Tracheal epithelial cell (primary cell): Measurements from ENCODE around the gene GTF2F2. TPM values are rescaled to one million over a fixed set of nuclear protein-coding genes. Genes with fewer than 3 reads are reported as not detected.

ENCODE experiments used
- total RNA-seq: library from RNA; depleted of rRNA; stranded (reverse); fragments of >200 nt; gene quantifications from 2 replicates; pipeline ENCODE4 v1.2.1, GENCODE V29; 2014

The GTF2F2 gene
- 38.1 and 42.2 TPM in 2 replicates for total RNA-seq

GRCh38 chr13:45119991-45120864 is at the start of gene GTF2F2:
Gene GTF2F2 (plus strand): TSS chr13:45120510. CDS start chr13:45120656, 146 bp downstream.

GRCh38 chr13:45200701-45201232 is 80.5 kb downstream of the GTF2F2 start, which contains the start of gene KCTD4:
Gene KCTD4 (minus strand): TSS chr13:45201045. CDS start chr13:45194567, 6,478 bp downstream.

Other genes starting within 250 kb of the GTF2F2 start
- gene NUFIP1, start 131.0 kb upstream of the GTF2F2 start, total RNA-seq, result 2.2 and 3.4 TPM in 2 replicates
- 21.7 TPM in 2 replicates for gene GPALPP1, start 131.0 kb upstream of the GTF2F2 start, total RNA-seq
- 0.96 TPM in 1 of 2 replicates, not detected in the other for gene KCTD4, start 80.5 kb downstream of the GTF2F2 start, total RNA-seq
- 2,995 and 5,335 TPM in 2 replicates for gene TPT1, start 220.7 kb downstream of the GTF2F2 start, total RNA-seq